K562 (cell line): ENCODE measurements around the gene PLA2G4A. TPM values are rescaled to one million over a fixed set of nuclear protein-coding genes. Genes with fewer than 3 reads are reported as not detected.

Experiments
- ATAC-seq: fragments of 200-7000 bp; cut with Tn5 transposase; 3 replicates; pipeline ENCODE4 v1.9.1; 2020; ENCODE audit warnings: moderate library complexity
- BruUV-seq: library from RNA; stranded (reverse); fragments of 400-500 nt; replicated peaks from 2 replicates; lab custom pipeline; 2021; lab: Mats Ljungman, UMichigan
- CTCF ChIA-PET: fragments of 300-600 bp; formaldehyde crosslinking; extraction: SDS; loops from one replicate; lab custom pipeline; 2021; ENCODE audit warnings: low intra/inter-chr PET ratio; lab: Yijun Ruan, JAX
- POLR2A ChIA-PET: fragments of 300-600, 350-650 bp; sonication (Branson Sonifier 250); formaldehyde crosslinking; extraction: SDS; loops from one replicate; lab custom pipeline; 2021; ENCODE audit warnings: antibody characterized with exemption, inconsistent platforms; lab: Yijun Ruan, JAX
- DNase-seq, 4 experiments: peaks; one replicate each; pipeline versions ENCODE4 v3.0.0 to v3.0.0-alpha.2; 2011 to 2018; ENCODE audit warnings: low spot score in 3 of 4, mixed read lengths in 3 of 4; ENCODE audit errors: extremely low read depth in 1 of 4
- FAIRE-seq: peaks from 2 replicates; lab custom pipeline; 2011; peaks lifted over from hg19 to GRCh38; lab: Jason Lieb, UNC
- H2AFZ ChIP-seq: 2 replicates; pipeline ENCODE4 v1.6.0; 2011; ENCODE audit warnings: low read depth, low read length, control low read depth, inconsistent platforms
- H3K27ac ChIP-seq: fragments of 200-600 bp; 3 replicates; pipeline ENCODE4 v1.8.0; 2011; ENCODE audit warnings: low read depth, mild to moderate bottlenecking, control low read depth, inconsistent platforms, low read length, moderate library complexity, mixed read lengths; ENCODE audit errors: extremely low read depth
- H3K27me3 ChIP-seq, 2 experiments: fragments of 300-600 bp in 1 of 2; 2 replicates in 1 of 2; 3 replicates in 1 of 2; pipeline versions ENCODE4 v1.6.0 to v1.8.0; 2011; ENCODE audit warnings: inconsistent platforms in 2 of 2, low read length in 2 of 2, mild to moderate bottlenecking in 1 of 2, mixed read lengths in 1 of 2, moderate library complexity in 1 of 2; ENCODE audit not compliant: control insufficient read depth in 2 of 2, insufficient read depth in 2 of 2
- H3K36me3 ChIP-seq: fragments of 300-600 bp; 3 replicates; pipeline ENCODE4 v1.8.0; 2011; ENCODE audit warnings: mild to moderate bottlenecking, low read length, inconsistent platforms; ENCODE audit not compliant: control insufficient read depth, insufficient read depth
- H3K4me1 ChIP-seq, 2 experiments: fragments of 200-600 bp in 1 of 2; replicated peaks in 1 of 2; 2 replicates in 1 of 2; 3 replicates in 1 of 2; pipeline versions ENCODE4 v1.5.1 to v1.8.0; 2011; ENCODE audit warnings: inconsistent platforms in 2 of 2, low read length in 2 of 2, mild to moderate bottlenecking in 1 of 2, mixed read lengths in 1 of 2, moderate library complexity in 1 of 2; ENCODE audit not compliant: control insufficient read depth in 2 of 2, insufficient read depth in 2 of 2
- H3K4me2 ChIP-seq: 2 replicates; pipeline ENCODE4 v1.6.1; 2011; ENCODE audit warnings: low read length, control low read depth, inconsistent platforms, mixed read lengths; ENCODE audit not compliant: insufficient read depth
- H3K4me3 ChIP-seq: fragments of 200-600 bp; sonication (generic), shearing (Covaris generic); 2 replicates; pipeline ENCODE4 v1.5.1; 2016; ENCODE audit warnings: control low read depth, inconsistent platforms
- H3K79me2 ChIP-seq: fragments of 200-600 bp; 3 replicates; pipeline ENCODE4 v1.8.0; 2011; ENCODE audit warnings: low read length, inconsistent platforms; ENCODE audit not compliant: control insufficient read depth, insufficient read depth
- H3K9ac ChIP-seq, 2 experiments: 2 replicates each; pipeline versions ENCODE4 v1.6.0 to v1.6.1; 2011; ENCODE audit warnings: low read depth in 2 of 2, low read length in 2 of 2, control low read depth in 1 of 2, inconsistent platforms in 1 of 2, mild to moderate bottlenecking in 1 of 2, mixed read lengths in 1 of 2; ENCODE audit not compliant: insufficient read depth in 1 of 2
- H3K9me1 ChIP-seq: one replicate; pipeline ENCODE4 v1.6.0; 2011; ENCODE audit warnings: inconsistent platforms, mild to moderate bottlenecking, low read length, moderate library complexity; ENCODE audit not compliant: control insufficient read depth, insufficient read depth
- H3K9me3 ChIP-seq: replicated peaks from 2 replicates; pipeline ENCODE4 v1.5.1; 2011; ENCODE audit warnings: low read depth, low read length, inconsistent platforms; ENCODE audit not compliant: control insufficient read depth, insufficient read depth
- H4K20me1 ChIP-seq: replicated peaks from 2 replicates; pipeline ENCODE4 v1.6.1; 2011; ENCODE audit warnings: low read length, inconsistent platforms, mixed read lengths; ENCODE audit not compliant: control insufficient read depth, insufficient read depth
- CCNT2 ChIP-seq: IDR thresholded peaks from 2 replicates; pipeline ENCODE4 v1.6.1; 2011; ENCODE audit warnings: borderline replicate concordance, low read depth, mild to moderate bottlenecking, moderate library complexity, mixed read lengths, low read length; ENCODE audit not compliant: insufficient read length; ENCODE audit errors: extremely low read depth
- ELF1 ChIP-seq: fragments of 200-800 bp; sonication (Bioruptor generic); IDR thresholded peaks from 2 replicates; pipeline ENCODE4 v1.6.1; 2016; ENCODE audit warnings: missing genetic modification characterization, missing compliant biosample characterization
- HDGF ChIP-seq: fragments of 450-650 bp; IDR thresholded peaks from 2 replicates; pipeline ENCODE4 v1.6.1; 2016
- HLTF ChIP-seq: fragments of 450-650 bp; IDR thresholded peaks from 2 replicates; pipeline ENCODE4 v1.6.1; 2016
- IRF2 ChIP-seq: sonication (generic); formaldehyde crosslinking; IDR thresholded peaks from 2 replicates; pipeline ENCODE4 v1.8.1; 2022; ENCODE audit warnings: mild to moderate bottlenecking, missing genetic modification reagents
- JUNB ChIP-seq: fragments of 450-650 bp; formaldehyde crosslinking; conservative IDR thresholded peaks from 2 replicates; pipeline ENCODE4 v1.4.0; 2020; ENCODE audit warnings: mild to moderate bottlenecking
- NCOA1 ChIP-seq: fragments of 450-650 bp; IDR thresholded peaks from 2 replicates; pipeline ENCODE4 v1.6.1; 2016; ENCODE audit warnings: low read depth
- POLR2AphosphoS2 ChIP-seq: IDR thresholded peaks from 2 replicates; pipeline ENCODE4 v1.6.1; 2012; ENCODE audit warnings: low read length, improper control_type of control experiment
- PURB ChIP-seq: sonication (generic); formaldehyde crosslinking; IDR thresholded peaks from 2 replicates; pipeline ENCODE4 v1.9.0; 2021; ENCODE audit warnings: low read depth, mild to moderate bottlenecking, missing genetic modification reagents
- TAF15 ChIP-seq: fragments of 200-400 bp; formaldehyde crosslinking; IDR thresholded peaks from 2 replicates; pipeline ENCODE4 v1.6.1; 2017; ENCODE audit warnings: mild to moderate bottlenecking, low read depth, low read length, moderate library complexity
- ZNF316 ChIP-seq: fragments of 450-650 bp; IDR thresholded peaks from 2 replicates; pipeline ENCODE4 v1.6.1; 2016
- ZNF384 ChIP-seq: IDR thresholded peaks from 2 replicates; pipeline ENCODE4 v1.6.1; 2012; ENCODE audit warnings: low read depth, low read length, improper control_type of control experiment
- ZNF57 ChIP-seq: fragments of 450-650 bp; formaldehyde crosslinking; IDR thresholded peaks from 2 replicates; pipeline ENCODE4 v1.4.0; 2020; ENCODE audit warnings: mild to moderate bottlenecking, moderate library complexity
- ZNF707 ChIP-seq: fragments of 250-450 bp; sonication (Bioruptor Pico); conservative IDR thresholded peaks from 2 replicates; pipeline ENCODE4 v1.8.0; 2022; ENCODE audit warnings: inconsistent platforms, mild to moderate bottlenecking, moderate library complexity
- WGBS: fragments of 100-300 bp; shearing (Covaris generic); methylation state at CpG from one replicate; pipeline ENCODE4 v1.1.6; 2016; ENCODE audit warnings: low coverage, mixed read lengths; ENCODE audit not compliant: insufficient coverage; ENCODE audit errors: missing lambda C conversion rate; 5-methylcytosine and 5-hydroxymethylcytosine counted together
- in situ Hi-C: fragments of 300-500 bp; cut with MboI; formaldehyde crosslinking; loops from 4 replicates; pipeline ENCODE4 v1.15.0; 2018; ENCODE audit warnings: inconsistent platforms, mixed read lengths
- intact Hi-C: fragments of 100-400 bp; cut with micrococcal nuclease; formaldehyde crosslinking; loops from 2 replicates; pipeline ENCODE4 v1.14.2; 2022
- polyA plus RNA-seq, 8 experiments: library from polyadenylated mRNA; depleted of rRNA in 4 of 8; stranded (reverse) in 5 of 8; unstranded in 3 of 8; fragments of >200 nt; fragmentation: Nextera tagmentation in 2 of 8; fragmentation: Illumina TruSeq in 1 of 8; extraction: Ambion mirVana in 2 of 8; extraction: Trizol in 1 of 8; gene quantifications; 2 replicates each; pipeline versions ENCODE4 v1.2.1 to v1.2.3, GENCODE V29; 2011 to 2014; ENCODE audit warnings: inconsistent platforms in 1 of 8, missing spikeins in 1 of 8
- total RNA-seq, 7 experiments: library from RNA; depleted of rRNA in 6 of 7; stranded (reverse); fragments of >200 nt in 6 of 7; fragmentation: Illumina TruSeq in 2 of 7; extraction: Trizol in 2 of 7; gene quantifications; 2 replicates each; pipeline versions ENCODE4 v1.2.1 to v1.2.3, GENCODE V29; 2011 to 2021; ENCODE audit warnings: low replicate concordance in 1 of 7
- TF ChIP-seq, protein P1 (sequence below): sonication (generic); formaldehyde crosslinking; IDR thresholded peaks from 2 replicates; pipeline ENCODE4 v1.8.0; 2022; ENCODE audit warnings: mild to moderate bottlenecking, missing genetic modification reagents, borderline replicate concordance
- TF ChIP-seq, protein P2 (sequence below): fragments of 450-650 bp; IDR thresholded peaks from 2 replicates; pipeline ENCODE4 v1.6.1; 2016
- TF ChIP-seq, protein P3 (sequence below): fragments of 250-450 bp; sonication (Bioruptor Pico); IDR thresholded peaks from 2 replicates; pipeline ENCODE4 v1.4.0; 2020; ENCODE audit warnings: mild to moderate bottlenecking, moderate library complexity

PLA2G4A gene
- total and polyA plus RNA-seq, 9 of the 15 experiments (the other 6 are each of a cell fraction or from before 2014, with no cell fraction given): 0.04 to 0.71 (median 0.22) TPM; not detected in 4

DNA sequence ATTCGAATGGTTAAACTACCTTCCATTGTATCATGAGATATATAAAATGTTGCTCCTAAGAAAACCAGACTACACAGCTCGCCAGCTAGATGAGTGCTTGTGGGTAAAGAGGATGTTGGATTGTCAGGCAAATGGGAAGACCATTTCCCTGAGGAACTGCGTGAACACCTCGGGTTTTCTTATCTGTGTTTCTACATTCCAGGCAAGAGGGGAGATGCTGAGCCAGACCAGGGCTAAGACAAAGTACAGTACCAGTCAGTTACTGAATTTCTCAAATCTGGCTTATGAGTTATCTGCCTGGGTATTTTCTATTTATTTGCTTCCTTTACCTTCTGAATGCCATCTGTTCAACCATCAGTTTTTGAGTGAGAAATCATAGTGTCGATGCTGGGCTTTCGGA, 170.8 kb downstream of the PLA2G4A start (continued):
- TF ChIP-seq HLTF (no peak), JUNB (CRISPR knock-in tag) (no peak), TAF15 (no peak), NCOA1 (no peak), ZNF316 (no peak), ZNF707 (CRISPR knock-in tag) (no peak), HDGF (no peak), PURB (CRISPR knock-in tag) (no peak)
- TF ChIP-seq, protein P1, sequence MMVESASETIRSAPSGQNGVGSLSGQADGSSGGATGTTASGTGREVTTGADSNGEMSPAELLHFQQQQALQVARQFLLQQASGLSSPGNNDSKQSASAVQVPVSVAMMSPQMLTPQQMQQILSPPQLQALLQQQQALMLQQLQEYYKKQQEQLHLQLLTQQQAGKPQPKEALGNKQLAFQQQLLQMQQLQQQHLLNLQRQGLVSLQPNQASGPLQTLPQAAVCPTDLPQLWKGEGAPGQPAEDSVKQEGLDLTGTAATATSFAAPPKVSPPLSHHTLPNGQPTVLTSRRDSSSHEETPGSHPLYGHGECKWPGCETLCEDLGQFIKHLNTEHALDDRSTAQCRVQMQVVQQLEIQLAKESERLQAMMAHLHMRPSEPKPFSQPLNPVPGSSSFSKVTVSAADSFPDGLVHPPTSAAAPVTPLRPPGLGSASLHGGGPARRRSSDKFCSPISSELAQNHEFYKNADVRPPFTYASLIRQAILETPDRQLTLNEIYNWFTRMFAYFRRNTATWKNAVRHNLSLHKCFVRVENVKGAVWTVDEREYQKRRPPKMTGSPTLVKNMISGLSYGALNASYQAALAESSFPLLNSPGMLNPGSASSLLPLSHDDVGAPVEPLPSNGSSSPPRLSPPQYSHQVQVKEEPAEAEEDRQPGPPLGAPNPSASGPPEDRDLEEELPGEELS (CRISPR knock-in tag): no peak
- TF ChIP-seq, all 486 proteins: peak for 0

DNA sequence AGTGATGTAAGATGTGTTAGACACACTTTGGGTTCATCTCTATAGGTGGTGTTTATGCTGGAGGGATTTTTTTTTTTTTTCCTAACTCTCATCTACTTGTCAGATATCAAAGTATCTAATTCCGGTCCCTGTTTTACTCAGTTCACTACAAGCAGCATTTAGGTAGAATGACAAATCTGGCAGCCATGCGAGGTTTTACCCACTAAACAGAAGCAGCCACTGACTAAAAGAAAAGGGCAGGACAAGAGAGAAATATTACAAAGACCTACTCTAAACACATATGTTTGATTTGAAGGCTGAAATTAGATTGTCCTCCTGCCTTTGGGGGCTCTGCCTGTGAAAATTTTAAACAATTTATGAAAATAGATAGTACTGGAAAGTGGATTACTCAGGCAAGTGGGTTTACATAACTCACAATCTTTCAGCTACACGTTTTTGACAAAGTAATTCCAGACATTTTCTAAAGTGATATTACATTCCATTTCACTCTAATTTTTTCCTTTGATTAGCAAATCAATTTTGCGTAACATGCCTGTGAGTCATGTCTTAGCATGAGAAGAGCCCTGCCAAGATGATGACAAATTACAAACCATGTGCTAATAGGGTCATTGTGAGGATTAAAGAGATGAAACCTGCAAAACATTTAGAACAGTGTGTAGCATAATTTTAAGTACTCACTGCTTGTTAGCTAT, 172.6 kb downstream of the PLA2G4A start:
- 22% methylated on average over 4 of the region's 4 CpGs for WGBS
- no peaks in the 10 kb centered on the region for H3K9me1 ChIP-seq
- H3K27ac ChIP-seq: no peak overlapping the region
- no peak overlapping the region for H3K4me2 ChIP-seq
- FAIRE-seq (no peak), DNase-seq (no peak), ATAC-seq (no peak)
- H3K4me3 ChIP-seq: no peak overlapping the region
- in situ Hi-C loops (no loop called here), intact Hi-C loops (no loop called here)
- H3K79me2 ChIP-seq: no peaks in the 10 kb centered on the region
- H3K27me3 ChIP-seq: no peaks in the 10 kb centered on the region
- BruUV-seq: no TSS peak
- no peak overlapping the region for H2AFZ ChIP-seq
- ChIA-PET CTCF (no interaction called here), POLR2A (no interaction called here)
- H3K4me1 ChIP-seq: no peaks in the 10 kb centered on the region
- no peak overlapping the region for H3K9ac ChIP-seq
- H3K36me3 ChIP-seq: no peaks in the 10 kb centered on the region
- no peaks in the 10 kb centered on the region for H3K9me3 ChIP-seq
- no peaks in the 10 kb centered on the region for H4K20me1 ChIP-seq
- TF ChIP-seq CCNT2: no peak
- TF ChIP-seq ZNF57 (CRISPR knock-in tag): no peak
- TF ChIP-seq POLR2AphosphoS2: no peak
- TF ChIP-seq ELF1 (tag): no peak
- TF ChIP-seq, protein P2, sequence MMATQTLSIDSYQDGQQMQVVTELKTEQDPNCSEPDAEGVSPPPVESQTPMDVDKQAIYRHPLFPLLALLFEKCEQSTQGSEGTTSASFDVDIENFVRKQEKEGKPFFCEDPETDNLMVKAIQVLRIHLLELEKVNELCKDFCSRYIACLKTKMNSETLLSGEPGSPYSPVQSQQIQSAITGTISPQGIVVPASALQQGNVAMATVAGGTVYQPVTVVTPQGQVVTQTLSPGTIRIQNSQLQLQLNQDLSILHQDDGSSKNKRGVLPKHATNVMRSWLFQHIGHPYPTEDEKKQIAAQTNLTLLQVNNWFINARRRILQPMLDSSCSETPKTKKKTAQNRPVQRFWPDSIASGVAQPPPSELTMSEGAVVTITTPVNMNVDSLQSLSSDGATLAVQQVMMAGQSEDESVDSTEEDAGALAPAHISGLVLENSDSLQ: no peak
- no peak for TF ChIP-seq ZNF384
- TF ChIP-seq, protein P3, sequence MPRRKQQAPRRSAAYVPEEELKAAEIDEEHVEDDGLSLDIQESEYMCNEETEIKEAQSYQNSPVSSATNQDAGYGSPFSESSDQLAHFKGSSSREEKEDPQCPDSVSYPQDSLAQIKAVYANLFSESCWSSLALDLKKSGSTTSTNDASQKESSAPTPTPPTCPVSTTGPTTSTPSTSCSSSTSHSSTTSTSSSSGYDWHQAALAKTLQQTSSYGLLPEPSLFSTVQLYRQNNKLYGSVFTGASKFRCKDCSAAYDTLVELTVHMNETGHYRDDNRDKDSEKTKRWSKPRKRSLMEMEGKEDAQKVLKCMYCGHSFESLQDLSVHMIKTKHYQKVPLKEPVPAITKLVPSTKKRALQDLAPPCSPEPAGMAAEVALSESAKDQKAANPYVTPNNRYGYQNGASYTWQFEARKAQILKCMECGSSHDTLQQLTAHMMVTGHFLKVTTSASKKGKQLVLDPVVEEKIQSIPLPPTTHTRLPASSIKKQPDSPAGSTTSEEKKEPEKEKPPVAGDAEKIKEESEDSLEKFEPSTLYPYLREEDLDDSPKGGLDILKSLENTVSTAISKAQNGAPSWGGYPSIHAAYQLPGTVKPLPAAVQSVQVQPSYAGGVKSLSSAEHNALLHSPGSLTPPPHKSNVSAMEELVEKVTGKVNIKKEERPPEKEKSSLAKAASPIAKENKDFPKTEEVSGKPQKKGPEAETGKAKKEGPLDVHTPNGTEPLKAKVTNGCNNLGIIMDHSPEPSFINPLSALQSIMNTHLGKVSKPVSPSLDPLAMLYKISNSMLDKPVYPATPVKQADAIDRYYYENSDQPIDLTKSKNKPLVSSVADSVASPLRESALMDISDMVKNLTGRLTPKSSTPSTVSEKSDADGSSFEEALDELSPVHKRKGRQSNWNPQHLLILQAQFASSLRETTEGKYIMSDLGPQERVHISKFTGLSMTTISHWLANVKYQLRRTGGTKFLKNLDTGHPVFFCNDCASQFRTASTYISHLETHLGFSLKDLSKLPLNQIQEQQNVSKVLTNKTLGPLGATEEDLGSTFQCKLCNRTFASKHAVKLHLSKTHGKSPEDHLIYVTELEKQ (CRISPR knock-in tag): no peak
- TF ChIP-seq IRF2 (CRISPR knock-in tag): no peak
